NAMALWA (cell line): Measurements from ENCODE around the gene ADNP2.
A peak's percentile ranks its signal among the peaks of the same experiment; 100 is the strongest.
"Not testable (repeated sequence)": the region's sequence is repeated elsewhere in the genome, so short reads cannot be mapped to it uniquely, and the experiment has no call there.

Experiments
- DNase-seq: peaks from one replicate; pipeline ENCODE4 v3.0.0-alpha.2; 2015; ENCODE audit warnings: low spot score

The ADNP2 gene

DNA sequence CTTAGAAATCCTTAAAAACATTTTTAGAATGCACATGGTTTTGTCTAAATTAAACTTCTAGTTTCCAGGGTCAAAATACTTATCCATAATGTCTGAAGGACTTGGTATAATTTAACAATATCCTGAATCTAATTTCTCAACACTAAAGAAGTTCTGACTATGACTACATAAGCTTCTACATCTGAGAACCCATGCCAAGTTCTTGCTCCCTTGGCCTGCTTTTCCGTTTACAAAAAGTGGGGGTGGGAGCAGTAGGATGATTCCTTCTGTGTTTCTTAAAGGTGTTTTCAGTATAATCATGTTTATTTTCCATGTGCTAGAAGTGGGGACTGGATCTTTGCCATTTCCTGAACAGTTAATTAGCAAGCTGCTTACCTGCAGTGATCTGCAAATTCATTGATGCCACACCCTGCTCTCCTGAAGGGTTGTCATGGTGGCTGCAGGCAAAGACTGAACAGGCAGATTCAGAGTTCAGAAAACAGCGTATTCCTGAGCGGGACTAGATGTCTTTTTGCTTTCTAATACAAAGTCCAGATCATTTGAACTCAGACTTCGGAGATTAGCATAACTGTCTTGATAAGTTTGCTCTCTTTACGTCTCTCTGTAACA lies 36.2 kb downstream of the ADNP2 start:
- DNase-seq: no peak

DNA sequence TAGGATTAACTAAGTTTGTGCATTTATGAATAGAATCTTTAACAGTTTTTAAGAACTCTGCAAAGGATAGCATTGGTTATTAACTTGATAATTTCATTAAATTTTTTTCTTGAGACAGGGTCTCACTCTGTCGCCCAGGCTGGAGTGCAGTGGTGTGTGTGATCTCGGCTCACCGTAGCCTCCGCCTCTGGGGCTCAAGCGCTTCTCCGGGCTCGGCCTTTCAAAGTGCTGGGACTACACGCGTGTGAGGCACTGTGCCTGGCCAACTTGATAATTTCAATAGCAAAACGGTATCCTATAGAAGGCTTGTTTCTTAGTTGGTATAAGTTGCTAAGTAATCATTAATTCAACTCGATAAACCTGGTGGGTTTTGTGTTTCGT lies 38.0 kb downstream of the ADNP2 start:
- no peak for DNase-seq

DNA sequence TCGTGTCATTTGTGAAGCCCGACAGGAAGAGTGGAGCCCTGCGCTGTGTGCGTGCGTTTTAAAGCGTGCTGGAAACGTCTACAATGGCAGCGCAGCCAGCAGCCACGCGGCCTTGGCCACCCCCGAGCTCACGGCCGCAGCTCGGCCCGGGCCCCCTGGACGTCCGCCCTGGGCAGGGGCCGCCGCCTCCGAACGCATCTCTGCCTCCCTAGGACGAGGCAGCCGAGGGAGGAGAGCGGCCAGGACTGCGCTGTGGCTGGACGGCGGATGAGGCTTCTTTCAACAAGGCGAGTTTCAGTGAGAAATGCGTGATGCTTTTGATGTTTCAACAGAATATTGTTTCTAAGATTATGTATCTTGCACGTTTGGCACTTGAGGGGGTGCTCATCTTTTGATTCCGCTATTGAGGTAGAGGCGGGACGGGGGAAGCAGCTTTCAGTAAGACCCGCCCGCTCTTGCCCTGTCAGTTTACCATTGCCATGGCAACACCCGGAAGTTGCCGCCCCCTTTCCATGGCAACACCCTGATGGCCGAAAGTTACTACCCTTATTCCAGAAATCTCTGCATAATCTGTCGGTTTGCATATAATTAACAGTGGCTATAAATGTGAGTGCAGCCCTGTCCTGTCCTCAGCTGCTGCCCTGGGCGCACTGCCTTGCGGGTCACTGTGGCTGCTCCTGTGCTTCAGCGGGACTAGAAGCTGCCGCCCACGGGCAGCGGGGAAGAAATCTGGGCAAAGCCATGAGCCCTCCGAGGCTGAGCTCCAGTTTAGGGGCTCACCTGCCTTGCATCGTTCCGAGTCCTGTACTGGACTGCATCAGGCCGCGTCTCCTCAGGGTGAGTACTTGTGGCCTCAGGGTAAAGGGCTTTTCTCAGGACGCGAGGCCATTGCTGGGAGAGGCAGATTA lies 38.6 kb downstream of the ADNP2 start:
- DNase-seq: no peak

DNA sequence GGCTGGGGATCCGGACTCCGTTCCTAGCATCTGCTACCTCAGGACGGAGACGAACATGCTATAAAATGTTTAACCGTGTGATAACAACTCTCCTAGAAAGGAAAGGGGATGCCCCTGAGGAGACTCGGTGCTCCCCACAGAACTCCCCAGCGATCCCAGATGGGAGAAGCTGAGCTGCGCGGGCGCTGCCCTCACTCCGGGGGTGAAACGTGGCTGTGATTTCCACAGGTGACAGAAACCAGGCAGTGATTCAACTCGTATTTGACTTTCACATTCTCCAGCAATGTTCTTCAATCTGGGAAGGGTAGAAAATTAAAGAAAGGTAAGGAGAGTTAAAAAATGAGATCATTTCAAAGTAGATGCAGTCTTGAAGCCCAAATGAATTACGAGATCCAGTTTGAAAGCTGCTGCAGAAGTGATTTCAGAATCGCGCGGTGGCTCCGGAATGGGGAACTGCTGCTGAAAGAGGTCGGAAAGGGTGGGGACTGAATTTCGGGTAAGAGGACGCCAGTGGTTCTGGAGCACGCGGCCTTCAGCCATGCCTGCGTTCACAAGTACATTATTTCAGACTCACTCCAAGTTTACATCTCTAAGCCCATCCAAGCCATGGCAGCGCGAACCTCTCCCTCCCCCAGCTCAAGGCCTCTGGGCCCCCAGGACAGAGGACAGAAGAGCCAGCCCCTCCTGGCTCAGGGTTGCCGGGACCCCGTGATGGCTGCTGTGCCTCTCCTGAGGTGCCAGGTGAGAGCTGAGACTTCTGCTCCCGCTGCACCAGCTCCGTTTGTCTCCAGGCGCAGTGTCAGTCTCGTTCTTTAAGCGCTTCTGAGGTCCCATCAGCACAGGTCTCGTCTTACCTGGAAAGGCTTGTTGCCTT lies 39.5 kb downstream of the ADNP2 start:
- DNase-seq: no peak

DNA sequence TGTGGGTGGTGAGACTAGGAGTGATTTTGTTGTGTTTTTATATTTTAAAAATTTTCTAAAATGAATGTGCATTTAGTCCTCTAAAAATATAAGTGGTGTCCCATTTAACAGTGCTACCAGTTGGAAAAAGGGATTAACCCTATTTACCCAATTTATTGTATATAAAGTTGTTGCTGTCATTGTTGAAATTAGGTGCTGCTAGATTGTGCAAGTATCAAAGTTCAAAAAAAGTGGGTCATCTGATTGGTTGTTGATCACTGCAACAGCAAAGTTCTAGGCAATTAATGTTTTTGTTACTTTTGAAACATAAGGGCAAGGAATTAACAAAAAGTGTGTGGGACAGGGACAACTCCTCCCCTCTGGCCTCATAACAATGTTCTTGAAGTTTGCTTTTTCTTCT lies 40.6 kb downstream of the ADNP2 start:
- no peak for DNase-seq

DNA sequence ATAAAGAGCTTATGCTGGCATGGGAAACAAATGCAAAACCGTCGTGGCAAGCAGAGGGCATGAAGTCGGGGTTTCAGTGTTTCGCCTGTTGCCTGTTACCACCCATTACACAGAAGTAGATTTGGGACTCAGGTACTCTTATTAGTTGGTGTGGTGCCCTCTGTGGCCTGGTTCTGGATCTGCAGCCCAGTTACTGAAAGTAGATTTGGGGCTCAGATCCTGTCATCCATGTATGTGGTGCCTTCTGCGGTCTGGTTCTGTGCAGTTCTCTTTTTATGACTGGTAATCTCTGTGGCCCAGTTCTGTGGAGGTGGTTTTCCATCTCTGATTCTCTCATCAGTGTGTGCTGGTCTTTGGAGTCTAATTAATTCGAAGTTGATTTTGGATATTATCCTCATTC lies 45.2 kb downstream of the ADNP2 start:
- peak; percentile 75 for DNase-seq

DNA sequence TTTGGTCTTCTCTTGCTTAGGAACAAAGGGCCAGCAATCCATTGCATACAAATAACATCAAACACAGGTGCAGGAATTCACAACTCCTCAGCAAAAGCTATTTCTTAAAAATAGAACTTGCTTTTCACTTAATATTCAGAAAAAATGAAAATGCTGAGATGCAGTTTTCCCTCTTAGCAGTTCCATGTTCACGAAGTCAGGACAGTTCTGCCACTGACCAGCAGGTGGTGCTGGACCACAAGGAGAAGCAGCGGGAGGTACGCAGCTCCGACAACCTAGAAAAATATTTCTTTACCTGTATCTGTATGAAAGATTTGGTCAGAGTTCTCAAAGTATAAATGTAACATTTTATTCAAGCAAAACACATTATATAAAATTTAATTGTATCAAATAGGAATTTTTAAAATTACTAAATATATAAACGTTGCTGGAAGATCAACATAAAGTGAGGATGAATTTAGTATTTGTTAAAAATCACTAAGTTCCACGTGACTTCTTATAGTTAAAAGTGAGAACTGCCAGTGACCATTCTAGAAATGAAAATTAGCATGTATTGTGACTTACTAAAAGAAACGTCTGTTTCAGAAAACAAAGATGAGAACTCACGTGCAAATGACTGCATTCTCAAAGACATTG lies 48.8 kb downstream of the ADNP2 start:
- peak; percentile 78 for DNase-seq

DNA sequence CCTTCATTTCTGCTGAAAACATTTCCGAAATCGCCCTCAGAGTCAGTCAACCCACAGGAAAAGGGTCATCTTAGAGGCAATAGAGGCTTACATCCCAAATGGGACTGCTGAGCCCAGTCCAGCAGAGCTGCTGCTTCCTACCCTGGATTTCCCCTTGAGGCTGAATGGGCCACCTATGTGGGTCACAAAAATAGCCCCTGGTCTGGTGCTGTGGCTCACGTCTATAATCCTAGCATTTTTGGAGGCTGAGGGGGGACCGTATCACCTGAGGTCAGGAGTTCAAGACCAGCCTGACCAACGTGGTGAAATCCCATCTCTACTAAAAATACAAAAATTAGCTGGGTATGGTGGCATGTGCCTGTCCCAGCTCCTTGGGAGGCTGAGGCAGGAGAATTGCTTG lies 49.3 kb downstream of the ADNP2 start:
- DNase-seq: no peak

DNA sequence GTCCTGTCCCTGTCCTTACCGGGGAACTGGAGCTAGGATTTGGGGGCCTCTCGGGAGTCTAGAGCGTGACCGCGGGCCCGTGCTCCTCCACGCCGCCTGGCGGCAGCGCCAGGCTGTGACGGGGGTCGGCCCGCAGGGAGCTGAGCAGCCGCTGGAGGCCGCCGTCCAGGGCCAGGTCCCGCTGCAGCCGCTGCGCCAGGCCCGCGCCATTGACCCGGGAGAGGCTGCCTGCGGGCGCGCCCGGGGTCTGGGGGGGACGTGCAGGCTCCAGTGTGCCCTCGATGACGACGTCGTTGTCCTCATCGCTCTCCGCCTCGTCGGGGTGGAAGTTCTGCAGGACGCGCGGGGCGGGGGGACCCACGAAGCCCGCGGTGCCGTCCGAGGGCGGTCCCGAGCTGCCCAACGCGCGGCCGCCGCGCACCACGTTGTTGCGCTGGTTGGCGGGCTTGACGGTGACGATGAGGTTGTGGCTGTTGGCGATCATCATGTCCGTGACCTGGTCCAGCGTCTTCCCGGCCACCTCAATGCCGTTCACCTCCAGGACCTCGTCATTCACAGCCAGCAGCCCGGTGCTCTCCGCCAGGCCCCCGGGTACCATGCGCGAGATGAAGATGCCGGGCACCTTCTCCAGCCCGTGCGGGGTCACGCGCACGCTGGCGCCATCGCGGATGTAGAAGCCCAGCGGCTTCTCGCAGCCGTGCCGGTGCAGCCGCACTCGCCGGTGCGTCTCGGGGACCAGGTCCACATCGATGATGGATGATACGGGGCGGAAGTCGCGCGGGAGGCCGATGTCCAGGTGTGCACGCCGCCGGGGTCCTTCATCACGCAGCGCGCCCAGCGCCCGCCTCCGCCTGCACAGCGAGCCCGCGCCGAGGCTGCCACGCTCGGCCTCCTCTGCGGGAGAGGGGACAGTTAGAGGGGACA lies 50.9 kb downstream of the ADNP2 start:
- no peak for DNase-seq

DNA sequence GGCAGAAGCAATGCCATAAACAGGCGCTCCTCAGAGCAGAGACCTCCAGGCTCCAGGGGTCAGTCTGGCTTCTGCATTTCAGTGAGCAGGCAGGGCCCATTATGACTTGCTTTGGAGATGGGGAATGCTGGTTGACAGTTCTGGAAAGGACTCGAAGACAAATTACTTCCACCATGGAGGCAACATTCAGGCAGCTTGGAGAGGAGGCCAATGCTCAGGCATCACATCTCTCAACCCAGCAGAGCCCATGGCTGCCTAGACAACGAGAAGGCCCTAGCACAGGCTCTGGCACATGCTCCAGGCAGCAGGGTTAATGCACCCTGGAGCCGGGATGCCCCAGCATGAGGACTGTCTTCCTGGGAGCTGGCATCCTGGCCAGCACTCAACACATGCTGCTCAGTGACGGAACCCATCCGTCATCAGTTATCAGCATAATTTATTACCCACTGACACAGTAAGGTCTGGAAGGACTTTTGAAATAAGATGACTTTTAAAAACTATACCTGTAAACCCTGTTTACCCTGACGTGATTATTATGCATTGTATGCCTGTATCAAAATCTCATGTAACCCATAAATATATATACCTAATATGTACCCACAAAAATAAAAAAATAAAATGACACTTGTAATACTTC lies 52.8 kb downstream of the ADNP2 start:
- no peak for DNase-seq

DNA sequence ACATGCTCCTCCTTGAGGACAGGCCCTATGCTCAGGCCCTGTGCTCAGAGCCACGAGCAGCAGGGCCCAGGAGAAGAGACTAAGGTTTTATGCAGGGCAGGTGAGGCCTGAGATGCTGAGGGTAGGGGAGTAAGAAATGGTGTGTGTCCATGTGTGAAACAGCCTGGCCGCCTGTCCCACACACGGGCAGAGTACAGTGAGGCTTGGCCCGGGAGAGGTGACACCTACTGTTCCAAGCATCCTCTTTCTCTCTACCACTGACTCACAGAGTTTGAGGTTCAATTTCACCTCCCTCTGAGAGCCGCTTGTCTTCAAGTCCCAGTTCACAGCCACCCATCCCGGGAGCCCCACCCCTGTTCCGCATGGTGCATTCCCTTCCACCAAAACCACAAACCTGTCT lies 54.1 kb downstream of the ADNP2 start:
- DNase-seq: no peak

DNA sequence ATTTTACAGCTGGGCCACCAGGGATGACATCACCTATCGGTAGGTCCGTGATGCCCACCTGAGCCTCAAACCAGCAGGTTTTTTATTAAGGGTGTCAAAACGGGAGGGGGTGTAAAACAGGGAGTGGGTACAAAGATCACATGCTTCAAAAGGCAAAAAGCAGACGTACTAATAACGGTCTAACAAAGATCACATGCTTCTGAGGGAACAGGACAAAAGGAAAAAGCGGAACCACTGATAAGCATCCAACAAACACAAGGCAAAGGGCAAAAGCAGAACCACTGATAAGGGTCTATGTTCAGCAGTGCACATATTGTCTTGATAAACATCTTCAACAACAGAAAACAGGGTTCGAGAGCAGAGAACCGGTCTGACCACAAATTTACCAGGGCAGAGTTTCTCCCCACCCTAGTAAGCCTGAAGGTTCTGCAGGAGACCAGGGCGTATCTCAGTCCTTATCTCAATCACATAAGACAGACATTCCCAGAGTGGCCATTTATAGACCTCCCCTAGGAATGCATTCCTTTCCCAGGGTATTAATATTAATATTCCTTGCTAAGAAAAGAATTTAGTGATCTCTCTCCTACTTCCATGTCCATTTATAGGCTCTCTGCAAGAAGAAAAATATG lies 55.8 kb downstream of the ADNP2 start:
- DNase-seq: not testable (repeated sequence)

DNA sequence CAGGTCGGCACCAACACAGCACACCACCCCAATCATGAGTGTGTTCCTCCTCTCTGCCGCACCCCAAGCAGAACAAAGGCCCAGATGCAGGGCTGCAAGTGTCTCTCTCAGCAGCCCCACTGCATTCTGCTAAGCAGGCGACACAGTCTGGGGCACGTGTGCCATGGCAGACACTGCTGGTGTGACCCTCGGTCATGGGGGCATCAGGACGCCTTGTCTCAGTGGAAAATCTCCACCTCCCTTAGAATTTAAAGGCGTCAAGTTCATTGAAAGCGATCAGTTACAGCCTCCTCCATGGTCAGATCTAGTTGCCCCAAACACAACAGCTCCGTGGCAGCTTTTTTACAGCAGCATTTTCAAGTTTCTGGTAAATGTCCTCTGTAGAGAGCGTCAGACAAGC lies 57.2 kb downstream of the ADNP2 start:
- no peak for DNase-seq

DNA sequence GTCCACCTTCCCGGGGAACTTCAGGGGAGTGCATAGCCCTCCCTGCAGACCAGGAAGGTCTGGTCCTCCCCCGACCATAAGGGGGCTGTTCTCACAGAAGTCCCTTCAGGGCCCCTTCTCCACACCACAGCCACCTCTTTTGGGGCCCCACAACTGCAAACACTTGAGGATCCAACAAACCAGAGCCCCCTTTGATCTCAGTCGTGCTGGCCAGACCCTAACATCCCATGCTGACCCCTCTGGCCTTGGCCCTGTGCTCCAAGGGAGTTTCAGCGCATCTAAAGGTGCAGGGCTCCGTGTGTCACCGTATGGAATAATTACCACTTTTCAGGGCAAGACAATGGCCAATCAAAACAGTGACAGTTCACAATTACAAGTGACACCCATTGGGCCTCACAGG lies 57.7 kb downstream of the ADNP2 start:
- no peak for DNase-seq

DNA sequence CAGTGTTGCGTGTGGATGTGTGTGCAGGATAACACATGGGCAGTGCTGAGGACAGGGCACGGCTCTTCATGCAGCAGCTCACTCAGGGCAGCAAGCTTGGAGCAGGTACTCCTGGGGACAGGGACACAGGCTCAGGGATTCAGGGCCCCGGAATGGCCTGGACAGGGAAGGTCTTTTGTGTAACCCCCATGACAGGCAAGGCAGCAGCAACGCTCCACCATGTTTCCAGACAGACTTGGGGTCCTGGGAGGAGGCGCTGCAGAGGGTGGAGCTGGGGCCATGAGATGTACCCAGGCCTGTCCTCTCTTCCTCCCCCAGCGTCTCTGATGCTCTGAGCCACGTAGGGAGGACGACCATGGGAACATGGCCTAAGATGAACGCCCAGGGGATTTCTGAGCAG lies 58.3 kb downstream of the ADNP2 start:
- DNase-seq: no peak

DNA sequence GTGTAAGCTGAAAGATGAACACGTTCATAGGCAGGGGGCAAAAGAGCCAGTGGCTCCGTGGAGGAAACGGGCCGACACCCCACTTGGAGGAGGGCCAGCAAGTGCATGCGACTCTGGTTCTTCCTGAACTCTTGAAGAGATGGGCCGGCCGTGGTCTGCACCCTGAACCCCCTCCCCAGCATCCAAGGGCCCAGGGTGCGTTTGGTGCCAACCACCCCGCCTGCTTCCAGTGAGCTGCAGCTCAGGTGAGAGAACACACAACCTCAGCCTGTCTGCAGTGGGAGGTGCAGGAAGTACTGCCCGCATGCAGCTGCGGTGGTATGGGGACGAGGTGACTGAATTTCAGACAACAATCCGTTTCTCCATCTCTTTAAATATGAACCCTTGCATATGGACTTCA lies 58.9 kb downstream of the ADNP2 start:
- DNase-seq: no peak

DNA sequence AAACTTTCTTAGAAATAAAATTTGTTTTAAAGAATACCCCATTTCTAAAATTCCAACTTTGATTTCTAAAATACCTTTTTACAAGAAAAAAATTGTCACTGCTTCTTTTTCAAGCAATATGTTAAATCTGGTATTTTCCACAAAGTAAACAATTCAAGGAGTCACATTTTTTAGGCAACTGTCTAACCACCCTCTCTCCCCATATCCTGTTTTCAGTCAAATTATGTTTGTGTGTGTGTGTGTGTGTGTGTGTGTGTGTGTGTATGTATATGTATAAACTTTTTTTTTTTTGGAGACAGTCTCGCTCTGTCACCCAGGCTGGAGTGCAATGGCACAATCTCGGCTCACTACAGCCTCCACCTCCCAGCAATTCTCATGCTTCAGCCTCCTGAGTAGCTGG lies 59.3 kb downstream of the ADNP2 start:
- no peak for DNase-seq

DNA sequence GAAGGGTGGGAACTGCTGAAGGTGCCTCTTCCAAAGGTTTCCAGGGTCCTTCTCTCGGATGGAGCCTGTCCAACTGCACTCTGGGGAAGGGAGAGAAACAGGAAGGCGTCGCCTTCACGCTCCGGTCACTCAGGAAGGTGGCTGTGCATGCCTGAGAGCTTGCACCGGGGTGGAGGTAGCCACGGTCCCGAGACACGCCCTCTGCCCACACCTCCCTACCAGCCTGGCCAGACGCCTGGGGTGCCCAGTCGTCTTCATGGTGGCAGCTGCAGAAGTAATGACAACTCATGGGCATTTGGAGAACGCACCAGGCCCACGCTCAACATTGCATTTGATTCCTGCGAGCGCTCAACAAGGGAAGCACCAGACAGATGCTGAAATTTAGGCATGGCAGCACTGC lies 59.9 kb downstream of the ADNP2 start:
- DNase-seq: no peak

DNA sequence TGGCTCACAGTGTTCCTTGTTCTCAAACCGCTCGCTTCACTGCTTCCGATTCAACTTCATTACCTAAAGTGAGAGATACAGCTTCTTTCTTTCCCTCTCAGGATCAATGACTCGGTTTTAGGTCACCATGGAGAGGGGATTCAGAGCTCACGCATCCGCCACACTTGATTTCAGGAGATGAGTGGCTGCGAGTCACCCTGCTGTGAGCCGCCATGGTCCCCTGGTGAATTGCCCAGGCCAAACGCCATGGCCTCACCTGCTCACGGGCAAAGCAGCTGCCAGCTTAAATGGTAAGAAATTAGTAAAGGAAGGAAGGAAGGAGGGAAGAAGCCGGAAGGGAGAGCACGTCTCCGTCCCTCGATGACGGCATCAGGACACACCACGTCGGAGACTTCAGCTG lies 60.5 kb downstream of the ADNP2 start:
- no peak for DNase-seq

DNA sequence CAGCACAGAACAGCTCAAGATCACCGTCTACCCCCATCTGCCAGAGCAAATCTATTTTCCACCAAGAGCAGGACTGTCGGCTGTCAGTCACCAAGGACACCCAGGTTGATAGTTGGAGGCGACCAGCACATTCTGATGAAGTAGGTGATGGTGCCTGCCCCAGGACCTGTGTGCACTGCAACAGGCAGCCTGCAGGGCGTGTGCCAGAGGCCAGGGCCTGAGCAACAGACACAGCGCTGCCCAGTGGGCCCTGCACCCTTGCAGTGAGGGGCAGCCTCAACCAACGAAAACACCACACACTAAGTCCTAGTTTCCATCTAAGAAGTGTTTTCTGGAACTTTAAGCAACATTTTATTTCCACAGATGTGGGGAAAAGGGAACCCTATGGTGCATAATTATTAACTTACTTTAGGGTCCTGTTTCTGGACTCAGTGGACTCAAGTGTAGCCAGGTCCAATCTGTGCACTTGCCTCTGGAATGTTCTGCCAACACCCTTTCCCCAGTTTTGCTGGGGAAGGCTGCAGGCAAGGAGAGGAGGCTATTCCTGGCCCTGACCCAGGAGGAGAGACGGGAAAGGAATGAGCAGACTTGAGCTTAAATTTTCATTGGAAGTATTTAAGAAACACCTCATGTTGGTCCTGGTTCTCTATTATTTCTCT lies 61.5 kb downstream of the ADNP2 start:
- no peak for DNase-seq
